GM23248 (cell line): ENCODE results near the gene WAC. TPM values are rescaled to one million over a fixed set of nuclear protein-coding genes. Genes with fewer than 3 reads are reported as not detected.

Experiments used
- DNase-seq: peaks from one replicate; pipeline ENCODE4 v3.0.0-alpha.2; 2015
- H2AFZ ChIP-seq: fragments of 200-600 bp; sonication (generic); 2 replicates; pipeline ENCODE4 v1.6.1; 2016; ENCODE audit warnings: antibody characterized with exemption
- H3F3A ChIP-seq: fragments of 200-600 bp; sonication (generic); 2 replicates; pipeline ENCODE4 v1.6.1; 2016; ENCODE audit warnings: mild to moderate bottlenecking, antibody characterized with exemption, mixed run types; ENCODE audit not compliant: insufficient read depth
- H3K27ac ChIP-seq: fragments of 200-600 bp; sonication (generic); 2 replicates; pipeline ENCODE4 v1.5.1; 2016; ENCODE audit warnings: mild to moderate bottlenecking
- H3K27me3 ChIP-seq: fragments of 200-600 bp; sonication (generic); replicated peaks from 2 replicates; pipeline ENCODE4 v1.6.1; 2016; ENCODE audit warnings: mild to moderate bottlenecking; ENCODE audit not compliant: insufficient read depth
- H3K36me3 ChIP-seq: fragments of 200-600 bp; sonication (generic); 2 replicates; pipeline ENCODE4 v1.6.1; 2016; ENCODE audit warnings: low read depth, mild to moderate bottlenecking
- H3K4me1 ChIP-seq: fragments of 200-600 bp; sonication (generic); 2 replicates; pipeline ENCODE4 v1.6.1; 2016; ENCODE audit warnings: mild to moderate bottlenecking; ENCODE audit not compliant: insufficient read depth
- H3K4me2 ChIP-seq: fragments of 200-600 bp; sonication (generic); one replicate; pipeline ENCODE4 v1.6.1; 2016; ENCODE audit warnings: mild to moderate bottlenecking; ENCODE audit not compliant: unreplicated experiment
- H3K4me3 ChIP-seq: fragments of 200-600 bp; sonication (generic); 2 replicates; pipeline ENCODE4 v1.5.1; 2016; ENCODE audit warnings: mild to moderate bottlenecking
- H3K79me2 ChIP-seq: fragments of 200-600 bp; sonication (generic); 2 replicates; pipeline ENCODE4 v1.6.1; 2016; ENCODE audit warnings: mild to moderate bottlenecking; ENCODE audit not compliant: insufficient read depth
- H3K9ac ChIP-seq: fragments of 200-600 bp; sonication (generic); 2 replicates; pipeline ENCODE4 v1.6.1; 2016; ENCODE audit warnings: mild to moderate bottlenecking
- H3K9me2 ChIP-seq: fragments of 200-600 bp; sonication (generic); 2 replicates; pipeline ENCODE4 v1.6.1; 2016; ENCODE audit warnings: mixed run types, mild to moderate bottlenecking, moderate library complexity; ENCODE audit not compliant: insufficient read depth
- H3K9me3 ChIP-seq: fragments of 200-600 bp; sonication (generic); one replicate; pipeline ENCODE4 v1.6.1; 2017; ENCODE audit warnings: low read depth
- H4K20me1 ChIP-seq: fragments of 200-600 bp; sonication (generic); 2 replicates; pipeline ENCODE4 v1.6.0; 2016; ENCODE audit not compliant: insufficient read depth
- EZH2 ChIP-seq: fragments of 200-600 bp; sonication (generic); IDR thresholded peaks from 2 replicates; pipeline ENCODE4 v1.6.1; 2018; ENCODE audit warnings: antibody characterized with exemption, mild to moderate bottlenecking; ENCODE audit not compliant: insufficient read depth, poor library complexity, severe bottlenecking
- EZH2phosphoT487 ChIP-seq: fragments of 200-600 bp; sonication (generic); IDR thresholded peaks from 2 replicates; pipeline ENCODE4 v1.6.1; 2018; ENCODE audit warnings: antibody characterized with exemption, moderate library complexity, mild to moderate bottlenecking, low read depth; ENCODE audit not compliant: insufficient read depth
- WGBS, 2 experiments: methylation state at CpG; one replicate each; pipeline ENCODE4 v1.1.6; 2015 to 2017; ENCODE audit warnings: low lambda C conversion rate in 2 of 2, low coverage in 1 of 2; ENCODE audit errors: missing lambda C conversion rate in 2 of 2; 5-methylcytosine and 5-hydroxymethylcytosine counted together
- in situ Hi-C: fragments of 300-500 bp; cut with MboI; formaldehyde crosslinking; loops from 2 replicates; pipeline ENCODE4 v1.15.0; 2020
- polyA plus RNA-seq: library from polyadenylated mRNA; unstranded; fragments of >200 nt; fragmentation: Nextera tagmentation; extraction: Ambion mirVana; gene quantifications from 2 replicates; pipeline ENCODE4 v1.2.1, GENCODE V29; 2016
- total RNA-seq: library from RNA; depleted of rRNA; stranded (reverse); fragments of >200 nt; shearing (Covaris generic); gene quantifications from 2 replicates; pipeline ENCODE4 v1.2.3, GENCODE V29; 2014

WAC gene
- total and polyA plus RNA-seq, 2 experiments from 2014 or later, result 54.3 to 57.5 TPM

GRCh38 chr10:28578454-28578853 lies 45.5 kb downstream of the WAC start:
- in situ Hi-C loops, result no loop called here
- DNase-seq, result no peak
- Histone ChIP-seq H2AFZ (no peak overlapping the region), H3K27ac (no peak overlapping the region), H3K4me2 (no peak overlapping the region), H3K27me3 (no peaks in the 10 kb centered on the region), H4K20me1 (peaks cover 54% of the 10 kb centered on the region), H3K4me1 (peaks cover 4% of the 10 kb centered on the region; the same call in 1 of the 2 replicates), H3K9me3 (no peaks in the 10 kb centered on the region), H3K9ac (no peak overlapping the region), H3K36me3 (peaks cover 36% of the 10 kb centered on the region; the same call in 1 of the 2 replicates), H3F3A (peaks cover 34% of the 10 kb centered on the region), H3K79me2 (peaks cover 100% of the 10 kb centered on the region), H3K9me2 (no peaks in the 10 kb centered on the region), H3K4me3 (no peak overlapping the region)
- 90 to 96% methylated on average over 2 of the region's 2 CpGs for WGBS, 2 experiments
- TF ChIP-seq EZH2phosphoT487, result no peak
- no peak for TF ChIP-seq EZH2

DNA sequence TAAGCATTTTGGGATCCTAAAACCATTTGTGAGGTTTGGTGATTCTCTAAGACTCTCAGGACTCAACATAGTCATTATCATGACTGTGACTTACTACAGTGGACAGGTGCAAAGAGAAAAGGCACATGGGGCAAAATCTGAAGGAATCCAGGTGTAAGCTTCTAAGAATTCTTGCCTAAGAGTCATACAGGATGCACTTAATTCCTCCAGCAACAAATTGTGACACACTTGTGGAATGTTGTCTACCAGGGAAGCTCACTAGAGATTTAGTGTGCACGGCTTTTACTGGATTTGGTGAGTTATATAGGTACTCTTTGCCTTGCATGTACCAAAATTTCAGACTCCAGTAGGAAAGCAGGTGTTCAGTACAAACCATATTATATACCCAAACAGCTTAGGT lies 47.9 kb downstream of the WAC start:
- Histone ChIP-seq H3K9me3 (no peaks in the 10 kb centered on the region), H3K27me3 (no peaks in the 10 kb centered on the region), H3K9me2 (no peaks in the 10 kb centered on the region), H3K4me3 (no peak overlapping the region), H2AFZ (no peak overlapping the region), H3K9ac (no peak overlapping the region), H3K4me2 (no peak overlapping the region), H3F3A (peaks cover 26% of the 10 kb centered on the region), H3K4me1 (no peaks in the 10 kb centered on the region), H4K20me1 (peaks cover 48% of the 10 kb centered on the region), H3K79me2 (peaks cover 100% of the 10 kb centered on the region), H3K36me3 (peaks cover 40% of the 10 kb centered on the region), H3K27ac (no peak overlapping the region)
- no peak for TF ChIP-seq EZH2phosphoT487
- no peak for TF ChIP-seq EZH2
- no peak for DNase-seq
- in situ Hi-C loops, result no loop called here
- WGBS, 2 experiments, result 100% methylated on average over 1 of the region's 1 CpG

DNA sequence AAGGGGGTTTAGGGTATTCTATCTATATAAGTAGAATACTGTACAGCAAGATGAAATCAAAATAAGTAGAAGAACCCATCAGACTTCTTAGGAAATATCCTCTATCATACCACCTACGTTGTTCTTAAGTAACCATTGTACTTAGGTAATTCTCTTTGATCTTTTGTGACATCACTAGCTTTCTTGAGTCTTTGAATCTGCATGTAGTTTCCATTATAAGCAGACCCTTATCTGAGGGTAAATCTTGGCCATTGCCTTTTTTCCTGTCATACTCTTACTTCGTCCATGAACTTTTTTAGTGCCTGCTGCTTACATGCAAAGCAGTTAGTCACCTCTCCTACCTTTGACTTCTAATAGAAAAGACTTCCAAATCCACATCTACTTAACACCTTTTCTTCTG lies 49.0 kb downstream of the WAC start:
- H3K79me2 ChIP-seq, result peaks cover 100% of the 10 kb centered on the region
- 99 to 100% methylated on average over 2 of the region's 2 CpGs for WGBS, 2 experiments
- H3K9me3 ChIP-seq, result no peaks in the 10 kb centered on the region
- no peak for DNase-seq
- no peak overlapping the region for H3K4me2 ChIP-seq
- H4K20me1 ChIP-seq, result peaks cover 42% of the 10 kb centered on the region
- no peak overlapping the region for H2AFZ ChIP-seq
- no peak overlapping the region for H3K27ac ChIP-seq
- peaks cover 30% of the 10 kb centered on the region for H3F3A ChIP-seq
- in situ Hi-C loops, result no loop called here
- peaks cover 45% of the 10 kb centered on the region for H3K36me3 ChIP-seq
- no peaks in the 10 kb centered on the region for H3K9me2 ChIP-seq
- no peaks in the 10 kb centered on the region for H3K27me3 ChIP-seq
- no peak overlapping the region for H3K9ac ChIP-seq
- no peaks in the 10 kb centered on the region for H3K4me1 ChIP-seq
- H3K4me3 ChIP-seq, result no peak overlapping the region
- no peak for TF ChIP-seq EZH2phosphoT487
- TF ChIP-seq EZH2, result no peak

- Histone ChIP-seq H3K27ac (no peak overlapping the region), H4K20me1 (peaks cover 37% of the 10 kb centered on the region), H3K9ac (no peak overlapping the region), H3K9me3 (no peaks in the 10 kb centered on the region), H3K36me3 (peaks cover 49% of the 10 kb centered on the region), H3K4me3 (no peak overlapping the region), H3F3A (peaks cover 53% of the 10 kb centered on the region), H2AFZ (no peak overlapping the region), H3K9me2 (no peaks in the 10 kb centered on the region), H3K4me2 (no peak overlapping the region), H3K79me2 (peaks cover 100% of the 10 kb centered on the region), H3K27me3 (no peaks in the 10 kb centered on the region), H3K4me1 (peaks cover 22% of the 10 kb centered on the region)
- in situ Hi-C loops, result no loop called here
- no peak for TF ChIP-seq EZH2phosphoT487
- no peak for TF ChIP-seq EZH2
- WGBS, 2 experiments, result 93 to 94% methylated on average over 6 of the region's 6 CpGs
- no peak for DNase-seq
Measured at GRCh38 chr10:28585076-28585475, 52.2 kb downstream of the WAC start.

GRCh38 chr10:28586176-28586575 lies 53.3 kb downstream of the WAC start:
- WGBS, 2 experiments, result 98 to 100% methylated on average over 4 of the region's 4 CpGs
- Histone ChIP-seq H3K4me1 (peaks cover 22% of the 10 kb centered on the region), H3K9ac (no peak overlapping the region), H3K9me2 (no peaks in the 10 kb centered on the region), H3K9me3 (no peaks in the 10 kb centered on the region), H3K27me3 (no peaks in the 10 kb centered on the region), H2AFZ (no peak overlapping the region), H4K20me1 (peaks cover 29% of the 10 kb centered on the region), H3K4me3 (no peak overlapping the region), H3K36me3 (peaks cover 57% of the 10 kb centered on the region), H3K4me2 (no peak overlapping the region), H3K79me2 (peaks cover 100% of the 10 kb centered on the region), H3F3A (peaks cover 54% of the 10 kb centered on the region), H3K27ac (no peak overlapping the region)
- no peak for DNase-seq
- in situ Hi-C loops, result no loop called here
- TF ChIP-seq EZH2phosphoT487, result no peak
- TF ChIP-seq EZH2, result no peak
